Esophagus squamous epithelium (tissue), 5 donors: ENCODE results near the gene NEMF. TPM values are rescaled to one million over a fixed set of nuclear protein-coding genes. Genes with fewer than 3 reads are reported as not detected.
"Not testable (repeated sequence)": the region's sequence is repeated elsewhere in the genome, so short reads cannot be mapped to it uniquely, and the experiment has no call there.

Experiments used
- DNase-seq: peaks from one replicate; lab custom pipeline; 2025; lab: John Stamatoyannopoulos, UW
- H3K27ac ChIP-seq, 4 donors: fragments of 200-600 bp; sonication (generic); one replicate each; pipeline ENCODE4 v1.5.1; 2016 to 2019; ENCODE audit warnings: mild to moderate bottlenecking in 1 of 4
- H3K27me3 ChIP-seq, 4 donors: fragments of 200-600 bp; sonication (generic); 1 replicate in 3 of 4; 2 replicates in 1 of 4; pipeline versions ENCODE4 v1.5.1 to v1.6.0; 2017 to 2021; ENCODE audit warnings: antibody characterized with exemption in 1 of 4
- H3K36me3 ChIP-seq, 3 donors: fragments of 200-600 bp; sonication (generic); one replicate each; pipeline ENCODE4 v1.5.1; 2016 to 2019
- H3K4me1 ChIP-seq, 3 donors: fragments of 200-600 bp; sonication (generic); one replicate each; pipeline ENCODE4 v1.5.1; 2017 to 2019
- H3K4me3 ChIP-seq, 4 donors: fragments of 200-600 bp; sonication (generic); 1 replicate in 3 of 4; 2 replicates in 1 of 4; pipeline ENCODE4 v1.5.1; 2016 to 2019; ENCODE audit warnings: mild to moderate bottlenecking in 2 of 4, moderate library complexity in 1 of 4
- H3K9me3 ChIP-seq, 3 donors: fragments of 200-600 bp; sonication (generic); one replicate each; pipeline ENCODE4 v1.5.1; 2016 to 2019
- CTCF ChIP-seq, 6 experiments: fragments of 450-650 bp in 4 of 6; fragments of 200-600 bp in 2 of 6; sonication (generic) in 2 of 6; IDR thresholded peaks; one replicate each; pipeline ENCODE4 v1.5.1; 2016 to 2019; ENCODE audit warnings: antibody characterized with exemption in 6 of 6, mild to moderate bottlenecking in 4 of 6, moderate library complexity in 4 of 6
- POLR2A ChIP-seq, 4 donors: fragments of 450-650 bp; IDR thresholded peaks; one replicate each; pipeline ENCODE4 v1.6.1; 2017; ENCODE audit warnings: antibody characterized with exemption in 4 of 4, mild to moderate bottlenecking in 4 of 4, moderate library complexity in 3 of 4
- WGBS, 2 donors: methylation state at CpG; one replicate each; pipeline ENCODE4 v1.1.5; 2018; 5-methylcytosine and 5-hydroxymethylcytosine counted together
- intact Hi-C: fragments of 100-400 bp; cut with DNase I; formaldehyde crosslinking; loops from one replicate; pipeline ENCODE4 v1.15.0; 2022
- total RNA-seq, 4 donors: library from RNA; depleted of rRNA; stranded (reverse); fragments of >200 nt; gene quantifications; one replicate each; pipeline ENCODE4 v1.1.0, GENCODE V29; 2016
- donor health status: DM: yes; HTN: yes; CAD: no.

Gene NEMF
- total RNA-seq, 4 donors from 2014 or later: 36.4 to 89.8 (median 59.9) TPM

DNA sequence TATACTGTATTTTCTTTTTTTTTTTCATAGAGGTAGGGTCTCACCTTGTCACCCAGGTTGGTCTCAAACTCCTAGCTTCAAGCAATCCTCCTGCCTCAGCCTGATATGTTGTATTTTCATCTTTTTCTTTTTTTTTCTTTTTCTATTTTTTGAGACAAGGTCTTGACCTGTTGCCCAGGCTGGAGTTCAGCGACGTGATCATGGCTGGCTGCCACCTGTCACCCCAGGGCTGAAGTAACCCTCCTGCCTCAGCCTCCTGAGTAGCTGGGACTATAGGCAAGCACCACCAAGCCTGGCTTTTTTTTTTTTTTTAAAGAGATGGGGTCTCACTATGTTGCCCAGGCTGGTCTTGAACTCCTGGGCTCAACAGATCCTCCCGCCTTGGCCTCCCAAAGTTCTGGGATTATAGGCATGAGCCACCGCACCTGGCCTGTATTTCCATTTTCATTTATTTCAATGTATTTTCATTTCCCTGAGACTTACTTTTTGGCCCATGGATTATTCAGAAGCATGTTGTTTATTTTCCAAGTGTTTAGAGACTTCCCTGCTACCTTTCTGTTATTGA, 24.1 kb upstream of the NEMF start:
- Histone ChIP-seq H3K36me3 (no peaks in the 10 kb centered on the region), H3K27me3 (no peaks in the 10 kb centered on the region), H3K4me1 (peaks cover 0 to 26% (median 12%) of the 10 kb centered on the region in 3 donors), H3K27ac (no peak overlapping the region), H3K4me3 (no peak overlapping the region), H3K9me3 (no peaks in the 10 kb centered on the region)
- 57 to 67% methylated on average over 4 of the region's 4 CpGs for WGBS, 2 donors
- no peak for DNase-seq
- intact Hi-C loops: loop anchor here (10.0 kb wide), 2 partner anchors 88 to 118 kb away; no protein-coding TSS in a partner anchor
- TF ChIP-seq POLR2A (IDR thresholded peaks at IDR 0.05) (no peak), CTCF (IDR thresholded peaks at IDR 0.05) (no peak)

DNA sequence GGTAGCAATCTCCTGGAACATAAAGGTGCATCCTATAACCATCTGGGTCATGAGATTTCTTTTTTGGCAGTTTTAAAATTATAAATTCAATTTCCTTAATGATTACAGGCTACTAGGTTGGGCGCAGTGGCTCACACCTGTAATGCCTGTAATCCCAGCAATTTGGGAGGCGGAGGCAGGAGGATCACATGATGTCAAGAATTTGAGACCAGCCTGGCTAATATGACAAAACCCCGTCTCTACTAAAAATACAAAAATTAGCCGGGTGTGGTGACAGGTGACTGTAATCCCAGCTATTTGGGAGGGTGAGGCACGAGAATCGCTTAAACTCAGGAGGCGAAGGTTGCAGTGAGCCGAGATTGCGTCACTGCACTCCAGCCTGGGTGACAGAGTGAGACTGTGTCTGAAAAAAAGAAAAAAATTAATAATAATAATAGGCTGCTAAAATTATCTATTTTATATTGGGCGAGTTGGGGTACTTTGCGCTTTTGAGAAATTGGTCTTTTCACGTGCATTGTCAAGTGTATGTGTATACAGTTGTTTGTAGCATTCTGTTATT, 23.1 kb upstream of the NEMF start:
- no peaks in the 10 kb centered on the region for H3K36me3 ChIP-seq
- no peak for DNase-seq
- peak overlapping the region in 1 of 4 donors; percentile 27 for H3K27ac ChIP-seq
- H3K4me1 ChIP-seq: peaks cover 0 to 17% (median 12%) of the 10 kb centered on the region in 3 donors
- WGBS, 2 donors: 72 to 82% methylated on average over 12 of the region's 12 CpGs
- TF ChIP-seq CTCF (IDR thresholded peaks at IDR 0.05): no peak
- TF ChIP-seq POLR2A (IDR thresholded peaks at IDR 0.05): no peak
- no peaks in the 10 kb centered on the region for H3K27me3 ChIP-seq
- no peak overlapping the region for H3K4me3 ChIP-seq
- intact Hi-C loops: loop anchor here (10.0 kb wide), 2 partner anchors 89 to 119 kb away; no protein-coding TSS in a partner anchor
- H3K9me3 ChIP-seq: no peaks in the 10 kb centered on the region

GRCh38 chr14:49873548-49873947, 21.0 kb upstream of the NEMF start:
- WGBS, 2 donors: 68 to 75% methylated on average over 6 of the region's 6 CpGs
- H3K9me3 ChIP-seq, H3K27me3 ChIP-seq, H3K4me3 ChIP-seq, DNase-seq, H3K36me3 ChIP-seq, H3K27ac ChIP-seq: not testable (repeated sequence)
- intact Hi-C loops: loop anchor here (10.0 kb wide), 2 partner anchors 91 to 121 kb away; no protein-coding TSS in a partner anchor
- H3K4me1 ChIP-seq: peaks cover 0 to 15% (median 2%) of the 10 kb centered on the region in 3 donors

DNA sequence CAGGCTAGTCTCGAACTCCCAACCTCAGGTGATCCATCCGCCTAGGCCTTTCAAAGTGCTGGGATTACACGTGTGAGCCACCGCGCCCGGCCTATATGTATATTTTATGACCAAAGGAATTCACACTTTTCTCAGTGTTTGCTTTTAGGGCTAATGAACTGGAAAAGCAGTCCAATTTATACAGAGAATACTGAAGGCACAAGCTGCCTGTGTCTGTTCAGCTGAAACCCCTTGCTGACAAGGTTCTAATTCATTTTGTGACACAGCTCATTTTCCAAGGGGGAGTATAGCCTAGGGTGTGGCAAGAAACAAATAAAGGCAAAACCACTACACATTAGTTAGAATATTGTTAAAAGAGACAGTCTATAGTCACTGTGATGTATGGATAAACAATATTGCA, 18.3 kb upstream of the NEMF start:
- H3K4me1 ChIP-seq: peaks cover 0 to 35% (median 8%) of the 10 kb centered on the region in 3 donors
- WGBS, 2 donors: 100% methylated on average over 6 of the region's 6 CpGs; no CpG with 5 or more reads in 1 of the 2 donors
- no peaks in the 10 kb centered on the region for H3K27me3 ChIP-seq
- TF ChIP-seq POLR2A (IDR thresholded peaks at IDR 0.05): no peak
- TF ChIP-seq CTCF (IDR thresholded peaks at IDR 0.05): no peak
- H3K4me3 ChIP-seq: no peak overlapping the region
- no peak for DNase-seq
- no peaks in the 10 kb centered on the region for H3K36me3 ChIP-seq
- intact Hi-C loops: loop anchor here (10.0 kb wide), 2 partner anchors 94 to 124 kb away; no protein-coding TSS in a partner anchor
- no peak overlapping the region for H3K27ac ChIP-seq
- no peaks in the 10 kb centered on the region for H3K9me3 ChIP-seq

GRCh38 chr14:49868720-49869114, 16.1 kb upstream of the NEMF start:
- Histone ChIP-seq H3K27me3 (no peaks in the 10 kb centered on the region), H3K4me1 (peaks cover 0 to 57% (median 23%) of the 10 kb centered on the region in 3 donors), H3K9me3 (no peaks in the 10 kb centered on the region), H3K36me3 (no peaks in the 10 kb centered on the region), H3K4me3 (peak overlapping the region; percentile 17 to 71 (median 64)), H3K27ac (peak overlapping the region; percentile 92 to 99 (median 94))
- TF ChIP-seq POLR2A (IDR thresholded peaks at IDR 0.05): no peak
- TF ChIP-seq CTCF (IDR thresholded peaks at IDR 0.05): no peak
- DNase-seq: no peak
- WGBS, 2 donors: 21 to 26% methylated on average over 5 of the region's 5 CpGs
- intact Hi-C loops: no loop called here
